NB4 (cell line): ENCODE measurements around the gene GOLGA7B.

Experiments used
- CTCF ChIP-seq: IDR thresholded peaks from one replicate; pipeline ENCODE4 v1.5.1; 2012; ENCODE audit warnings: low read depth, low read length
- POLR2A ChIP-seq: IDR thresholded peaks from 2 replicates; pipeline ENCODE4 v1.6.1; 2011; ENCODE audit warnings: mild to moderate bottlenecking; ENCODE audit not compliant: insufficient read length; ENCODE audit errors: extremely low read depth

- TF ChIP-seq POLR2A: no peak
- no peak for TF ChIP-seq CTCF
Measured at GRCh38 chr10:97852840-97853405, 3.3 kb downstream of the GOLGA7B start.
